ENCODE measurements around the gene DDB1. TPM values are rescaled to one million over a fixed set of nuclear protein-coding genes. Genes with fewer than 3 reads are reported as not detected.

The DDB1 gene
- total and polyA plus RNA-seq, 8 donors: 140 to 203 (median 184) TPM

DNA sequence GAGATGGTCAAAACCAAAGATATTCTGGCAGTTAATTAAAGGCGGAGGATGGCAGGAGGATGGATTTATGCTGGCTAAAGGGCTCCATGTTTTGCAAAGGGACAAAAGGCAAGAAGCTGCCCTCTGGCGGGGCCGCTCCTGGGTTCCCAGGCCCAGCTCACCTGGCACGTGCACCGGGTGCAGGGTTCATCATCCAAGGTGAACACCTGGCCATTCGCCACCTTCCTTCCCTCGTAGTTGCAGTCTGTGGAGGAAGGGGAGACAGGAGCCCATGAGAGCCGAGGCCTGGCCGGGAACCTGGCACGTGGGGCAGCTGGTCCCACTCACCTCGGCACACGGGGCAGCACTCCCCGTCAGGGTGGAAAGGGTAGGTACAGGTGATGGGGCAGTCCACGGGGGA lies 68.1 kb downstream of the DDB1 start:
- DNase-seq: no peak
- Histone ChIP-seq H3K4me1 (no peaks in the 10 kb centered on the region), H3K27ac (no peak overlapping the region), H3K36me3 (no peaks in the 10 kb centered on the region), H3K9me3 (no peaks in the 10 kb centered on the region), H3K4me3 (no peak overlapping the region), H3K27me3 (no peaks in the 10 kb centered on the region)
- TF ChIP-seq, protein P1, sequence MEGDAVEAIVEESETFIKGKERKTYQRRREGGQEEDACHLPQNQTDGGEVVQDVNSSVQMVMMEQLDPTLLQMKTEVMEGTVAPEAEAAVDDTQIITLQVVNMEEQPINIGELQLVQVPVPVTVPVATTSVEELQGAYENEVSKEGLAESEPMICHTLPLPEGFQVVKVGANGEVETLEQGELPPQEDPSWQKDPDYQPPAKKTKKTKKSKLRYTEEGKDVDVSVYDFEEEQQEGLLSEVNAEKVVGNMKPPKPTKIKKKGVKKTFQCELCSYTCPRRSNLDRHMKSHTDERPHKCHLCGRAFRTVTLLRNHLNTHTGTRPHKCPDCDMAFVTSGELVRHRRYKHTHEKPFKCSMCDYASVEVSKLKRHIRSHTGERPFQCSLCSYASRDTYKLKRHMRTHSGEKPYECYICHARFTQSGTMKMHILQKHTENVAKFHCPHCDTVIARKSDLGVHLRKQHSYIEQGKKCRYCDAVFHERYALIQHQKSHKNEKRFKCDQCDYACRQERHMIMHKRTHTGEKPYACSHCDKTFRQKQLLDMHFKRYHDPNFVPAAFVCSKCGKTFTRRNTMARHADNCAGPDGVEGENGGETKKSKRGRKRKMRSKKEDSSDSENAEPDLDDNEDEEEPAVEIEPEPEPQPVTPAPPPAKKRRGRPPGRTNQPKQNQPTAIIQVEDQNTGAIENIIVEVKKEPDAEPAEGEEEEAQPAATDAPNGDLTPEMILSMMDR (IDR thresholded peaks at IDR 0.05): no peak
- intact Hi-C loops (cut with DNase I): no loop called here
- no peak for ATAC-seq

- no peaks in the 10 kb centered on the region for H3K27me3 ChIP-seq
- no peak overlapping the region for H3K27ac ChIP-seq
- no peak for DNase-seq
- intact Hi-C loops (cut with DNase I): no loop called here
- no peaks in the 10 kb centered on the region for H3K4me1 ChIP-seq
- no peaks in the 10 kb centered on the region for H3K36me3 ChIP-seq
- TF ChIP-seq, protein P1 (IDR thresholded peaks at IDR 0.05): no peak
- H3K4me3 ChIP-seq: no peak overlapping the region
- ATAC-seq: no peak
- no peaks in the 10 kb centered on the region for H3K9me3 ChIP-seq
Observed at GRCh38 chr11:61264371-61264770, 68.5 kb downstream of the DDB1 start.

DNA sequence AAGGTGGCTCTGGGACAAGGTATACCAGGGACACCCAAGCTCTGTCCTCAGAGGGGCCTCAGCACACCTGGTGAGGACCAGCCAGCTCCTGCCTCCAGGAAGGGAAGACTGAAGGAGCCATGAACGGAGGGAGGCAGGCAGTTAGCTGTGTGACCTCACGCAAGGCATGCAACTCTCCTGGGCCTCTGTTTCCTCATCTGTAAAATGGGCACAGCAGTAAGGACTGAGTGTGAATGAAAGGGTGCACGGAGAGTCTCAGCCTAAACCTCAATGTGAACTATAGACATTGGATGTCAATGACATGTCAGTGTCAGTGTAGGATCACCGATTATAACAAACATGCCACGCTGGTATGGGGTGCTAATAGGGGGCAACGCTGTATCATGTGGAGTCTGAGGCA lies 73.5 kb downstream of the DDB1 start:
- DNase-seq (no peak), ATAC-seq (no peak)
- TF ChIP-seq, protein P1 (IDR thresholded peaks at IDR 0.05): no peak
- Histone ChIP-seq H3K4me3 (no peak overlapping the region), H3K36me3 (no peaks in the 10 kb centered on the region), H3K9me3 (no peaks in the 10 kb centered on the region), H3K27ac (no peak overlapping the region), H3K4me1 (no peaks in the 10 kb centered on the region), H3K27me3 (no peaks in the 10 kb centered on the region)
- intact Hi-C loops (cut with DNase I): no loop called here

GRCh38 chr11:61258546-61258945 lies 74.4 kb downstream of the DDB1 start:
- H3K4me1 ChIP-seq: no peaks in the 10 kb centered on the region
- no peak for DNase-seq

GRCh38 chr11:61256710-61257482 lies 76.0 kb downstream of the DDB1 start:
- no peak overlapping the region for H3K4me3 ChIP-seq
- no peak for ATAC-seq
- DNase-seq: peak in 1 of 4 donors; percentile 66
- intact Hi-C loops (cut with DNase I): no loop called here
- no peaks in the 10 kb centered on the region for H3K36me3 ChIP-seq
- H3K27ac ChIP-seq: no peak overlapping the region
- no peaks in the 10 kb centered on the region for H3K27me3 ChIP-seq
- H3K9me3 ChIP-seq: no peaks in the 10 kb centered on the region
- H3K4me1 ChIP-seq: no peaks in the 10 kb centered on the region
- TF ChIP-seq, protein P1 (IDR thresholded peaks at IDR 0.05): no peak

More at GRCh38 chr11:61258546-61258945, 74.4 kb downstream of the DDB1 start:
- Histone ChIP-seq H3K27ac (no peak overlapping the region), H3K9me3 (no peaks in the 10 kb centered on the region), H3K36me3 (no peaks in the 10 kb centered on the region), H3K4me3 (no peak overlapping the region), H3K27me3 (no peaks in the 10 kb centered on the region)
- TF ChIP-seq, protein P1 (IDR thresholded peaks at IDR 0.05): no peak
- no peak for ATAC-seq
- intact Hi-C loops (cut with DNase I): no loop called here

Data from left lung (tissue), 10 donors.